ENCODE measurements around the gene PSMD9.
"Not testable (repeated sequence)": the region's sequence is repeated elsewhere in the genome, so short reads cannot be mapped to it uniquely, and the experiment has no call there.

PSMD9 gene

GRCh38 chr12:121874071-121874470 is 14.5 kb upstream of the PSMD9 start:
- no peak for DNase-seq

- DNase-seq: no peak
These were observed 13.0 kb upstream of the PSMD9 start for GRCh38 chr12:121875582-121875981.

DNA sequence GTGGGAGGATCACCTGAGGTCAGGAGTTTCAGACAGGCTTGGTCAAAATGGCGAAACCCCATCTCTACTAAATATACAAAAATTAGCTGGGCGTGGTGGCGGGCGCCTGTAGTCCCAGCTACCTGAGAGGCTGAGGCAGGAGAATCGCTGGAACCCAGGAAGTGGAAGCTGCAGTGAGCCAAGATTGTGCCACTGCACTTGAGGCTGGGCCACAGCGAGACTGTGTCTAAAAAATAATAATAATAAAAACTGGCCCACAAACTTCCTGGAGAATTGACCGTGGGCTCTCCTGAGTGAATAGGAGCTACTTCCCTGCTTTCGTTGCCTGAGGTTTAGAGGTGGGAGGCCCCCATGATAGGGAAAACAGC is 12.5 kb upstream of the PSMD9 start:
- not testable (repeated sequence) for DNase-seq

DNA sequence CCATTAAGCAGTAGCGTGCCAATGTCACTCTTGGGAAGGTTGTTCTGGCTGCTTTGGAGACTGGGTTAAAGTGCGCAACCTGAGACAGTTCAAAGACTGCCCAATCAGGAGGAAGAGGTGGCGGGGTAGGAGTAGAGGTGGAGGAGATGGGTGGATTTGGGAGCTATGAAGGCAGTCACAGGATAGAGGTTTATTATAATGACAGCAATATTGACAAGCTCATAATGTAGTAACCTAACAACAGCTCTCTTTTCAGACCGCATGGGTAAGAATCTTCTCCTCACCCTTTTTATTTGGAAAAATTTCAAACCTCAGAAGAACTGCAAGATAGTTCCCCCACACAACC is 5.3 kb upstream of the PSMD9 start:
- no peak for DNase-seq

DNA sequence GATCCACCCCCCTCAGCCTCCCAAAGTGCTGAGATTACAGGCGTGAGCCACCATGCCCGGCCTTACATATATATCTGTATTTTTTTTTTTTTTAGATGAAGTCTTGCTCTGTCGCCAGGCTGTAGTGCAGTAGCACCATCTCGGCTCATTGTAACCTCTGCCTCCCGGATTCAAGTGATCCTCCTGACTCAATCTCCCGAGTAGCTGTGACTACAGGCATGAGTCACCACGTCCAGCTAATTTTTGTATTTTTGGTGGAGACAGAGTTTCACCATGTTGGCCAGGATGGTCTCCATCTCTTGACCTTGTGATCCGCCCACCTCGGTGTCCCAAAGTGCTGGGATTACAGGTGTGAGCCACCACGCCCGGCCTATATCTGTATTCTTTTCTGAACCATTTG is 3.5 kb upstream of the PSMD9 start:
- DNase-seq: not testable (repeated sequence)

DNA sequence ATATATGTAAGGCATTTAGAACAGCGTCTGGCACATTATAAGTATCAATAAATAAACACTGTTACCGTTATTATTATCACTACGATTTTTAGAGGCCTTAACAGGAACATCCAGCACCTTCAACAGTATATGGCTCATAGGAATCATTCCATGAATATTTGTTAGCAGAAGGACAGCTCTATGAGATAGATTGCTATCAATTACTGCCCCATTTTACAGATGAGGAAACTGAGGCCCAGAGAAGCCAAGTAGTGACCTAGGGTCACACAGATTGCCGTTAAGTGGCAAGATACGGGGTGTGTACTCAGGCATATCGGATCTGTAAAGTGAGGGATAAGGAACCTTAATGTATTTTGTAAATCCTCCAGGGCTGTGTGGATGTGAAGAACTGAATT is 510 bp upstream of the PSMD9 start:
- DNase-seq: no peak

DNA sequence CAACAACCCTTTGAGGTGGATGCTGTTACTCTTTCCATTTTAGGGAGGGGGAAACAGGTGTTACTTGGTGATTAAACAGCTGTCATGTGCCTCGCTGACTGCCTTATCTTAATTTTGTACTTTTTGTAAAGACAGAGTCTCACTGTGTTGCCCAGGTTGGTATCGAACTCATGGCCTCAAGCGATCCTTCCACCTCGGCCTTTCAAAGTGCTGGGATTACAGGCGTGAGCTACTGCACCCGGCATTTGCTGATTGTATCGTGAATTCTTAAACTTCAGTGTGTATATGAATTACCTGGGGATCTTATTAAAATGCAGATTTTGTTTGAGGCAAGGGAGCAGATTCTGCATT is 659 bp downstream of the PSMD9 start:
- DNase-seq: no peak

DNA sequence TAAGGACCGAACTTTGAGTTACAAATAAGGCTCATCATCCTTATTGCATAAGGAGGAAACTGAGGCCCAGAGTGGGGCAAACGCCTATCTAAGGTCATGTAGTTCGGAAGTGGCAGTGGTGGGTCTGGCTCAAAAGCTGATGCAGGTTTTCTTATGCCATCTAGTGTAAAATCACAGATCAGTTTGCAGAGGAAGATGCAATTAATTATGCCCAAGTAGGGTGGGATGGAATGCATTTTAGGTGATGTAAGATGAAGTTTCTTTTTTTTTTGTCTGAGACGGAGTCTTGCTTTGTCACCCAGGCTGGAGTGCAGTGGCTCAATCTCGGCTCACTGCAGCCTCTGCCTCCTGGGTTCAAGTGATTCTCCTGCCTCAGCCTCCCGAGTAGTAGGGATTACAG is 1.1 kb downstream of the PSMD9 start:
- not testable (repeated sequence) for DNase-seq

DNA sequence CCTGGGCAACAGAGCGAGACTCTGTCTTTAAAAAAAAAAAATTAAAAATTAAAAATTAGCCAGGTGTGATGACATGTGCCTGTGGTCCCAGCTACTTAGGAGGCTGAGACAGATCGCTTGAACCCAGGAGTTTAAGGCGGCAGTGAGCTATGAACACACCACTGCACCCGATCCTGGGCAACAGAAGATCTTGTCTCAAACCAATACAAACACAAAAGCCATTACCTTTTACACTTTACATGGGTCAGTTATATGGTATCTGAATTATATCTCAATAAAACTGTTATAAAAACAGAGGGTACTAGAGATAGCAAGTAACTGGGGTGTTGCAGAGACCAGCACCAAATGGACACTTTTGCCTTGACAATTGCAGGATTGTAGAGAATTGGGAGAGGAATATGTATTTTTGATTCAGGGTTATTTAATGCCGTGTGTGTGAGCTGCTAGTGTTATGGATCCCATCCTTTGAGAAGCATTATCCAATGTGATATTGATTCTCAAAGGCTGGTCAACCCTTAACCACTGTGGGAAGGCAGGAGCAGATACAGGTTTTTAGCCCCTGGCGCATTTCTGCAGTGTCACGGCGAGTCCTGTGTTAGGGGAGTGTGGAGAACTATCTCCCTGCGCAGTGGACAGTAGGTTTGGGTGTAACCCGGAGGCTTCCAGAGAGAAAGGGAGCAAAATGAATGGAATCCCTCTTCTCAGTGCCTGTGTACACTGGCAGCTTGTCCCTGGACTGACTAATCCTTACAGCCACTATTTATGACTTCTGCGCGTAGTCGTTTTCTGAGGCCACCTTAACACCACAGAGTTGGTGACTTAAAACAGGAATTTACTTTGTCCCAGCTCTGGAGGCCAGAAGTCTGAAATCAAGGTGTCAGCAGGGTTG is 4.3 kb downstream of the PSMD9 start:
- no peak for DNase-seq

DNA sequence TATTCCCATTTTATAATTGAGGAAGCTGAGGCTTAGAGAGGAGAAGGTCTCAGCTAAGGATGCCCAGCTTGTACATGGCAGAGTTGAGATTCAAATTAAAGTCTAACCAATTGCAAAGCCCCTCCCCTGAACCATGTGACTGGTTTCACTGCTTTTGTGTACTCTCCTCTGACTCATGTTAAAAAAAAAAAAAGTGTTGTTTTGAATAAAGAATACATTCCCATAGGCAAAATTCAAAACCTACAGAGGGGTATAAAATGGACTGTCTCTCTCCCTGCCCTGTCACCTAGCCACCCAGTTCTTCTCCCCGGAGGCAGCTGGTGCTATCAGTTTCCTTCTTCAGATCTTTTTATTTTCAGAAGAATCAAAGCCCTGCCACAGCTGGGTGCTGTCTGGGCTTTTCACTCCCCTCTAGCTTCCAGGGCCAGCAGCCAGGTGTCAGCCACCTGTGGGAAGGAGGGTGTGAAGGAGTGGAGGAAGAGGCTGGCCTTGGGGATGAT is 5.4 kb downstream of the PSMD9 start:
- DNase-seq: peak; percentile 72

DNA sequence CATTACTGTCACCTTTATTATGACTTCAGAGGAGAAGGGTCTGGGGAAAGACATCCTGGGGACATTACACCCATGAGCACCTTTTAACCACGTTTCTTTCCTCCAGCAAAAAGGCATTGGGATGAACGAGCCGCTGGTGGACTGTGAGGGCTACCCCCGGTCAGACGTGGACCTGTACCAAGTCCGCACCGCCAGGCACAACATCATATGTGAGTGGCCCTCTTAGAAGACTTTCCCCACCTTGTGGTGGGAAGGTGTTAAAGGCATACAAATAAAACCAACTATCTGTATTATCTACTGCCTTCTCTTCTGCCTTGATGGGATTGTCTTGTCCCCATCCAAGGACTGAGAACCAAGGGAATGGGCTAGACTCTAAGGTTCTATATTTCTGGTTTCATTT is 6.0 kb downstream of the PSMD9 start:
- DNase-seq: peak; percentile 34

DNA sequence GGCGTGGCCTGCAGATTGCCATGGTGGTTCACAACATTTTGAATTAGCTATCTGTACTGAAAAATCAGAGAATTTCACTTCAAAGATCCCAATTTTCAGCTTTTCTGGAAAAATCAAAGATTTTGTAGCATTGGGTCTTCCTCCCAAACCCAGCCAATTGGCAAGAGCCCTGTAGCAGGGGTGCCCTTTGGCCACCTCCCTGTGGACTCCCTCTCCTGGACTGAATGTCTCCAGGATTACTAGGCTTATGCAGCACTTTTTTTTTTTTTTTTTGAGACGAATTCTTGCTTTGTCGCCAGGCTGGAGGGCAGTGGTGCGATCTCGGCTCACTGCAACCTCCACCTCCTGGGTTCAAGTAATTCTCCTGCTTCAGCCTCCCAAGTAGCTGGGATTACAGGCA is 9.7 kb downstream of the PSMD9 start:
- DNase-seq: no peak

- no peak for DNase-seq
These were observed 11.0 kb downstream of the PSMD9 start for GRCh38 chr12:121899590-121899989.

GRCh38 chr12:121903202-121903601 is 14.6 kb downstream of the PSMD9 start:
- no peak for DNase-seq

GRCh38 chr12:121905746-121906145 is 17.2 kb downstream of the PSMD9 start:
- no peak for DNase-seq

DNA sequence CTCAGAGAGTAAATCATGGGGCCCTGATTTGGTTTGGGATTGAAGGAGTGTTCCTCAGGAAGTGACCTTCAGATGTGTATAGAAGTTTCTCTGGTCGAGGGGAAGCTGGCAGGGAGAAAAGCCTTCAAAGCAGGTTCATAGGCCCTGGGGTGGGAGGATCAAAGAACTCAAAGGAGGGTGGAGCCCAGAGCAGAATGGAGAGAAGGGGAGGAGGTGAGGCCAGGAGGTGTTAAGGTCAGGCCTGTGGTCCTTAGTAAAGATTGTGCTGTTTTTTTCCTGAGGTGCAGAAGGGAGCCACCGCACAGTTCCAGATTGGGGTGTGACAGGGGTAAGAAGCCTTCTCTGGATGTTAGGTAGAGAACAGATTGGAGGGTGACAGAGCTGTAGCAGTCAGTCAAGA is 20.1 kb downstream of the PSMD9 start:
- DNase-seq: no peak

- no peak for DNase-seq
These were observed 23.4 kb downstream of the PSMD9 start for GRCh38 chr12:121911824-121912585.

DNA sequence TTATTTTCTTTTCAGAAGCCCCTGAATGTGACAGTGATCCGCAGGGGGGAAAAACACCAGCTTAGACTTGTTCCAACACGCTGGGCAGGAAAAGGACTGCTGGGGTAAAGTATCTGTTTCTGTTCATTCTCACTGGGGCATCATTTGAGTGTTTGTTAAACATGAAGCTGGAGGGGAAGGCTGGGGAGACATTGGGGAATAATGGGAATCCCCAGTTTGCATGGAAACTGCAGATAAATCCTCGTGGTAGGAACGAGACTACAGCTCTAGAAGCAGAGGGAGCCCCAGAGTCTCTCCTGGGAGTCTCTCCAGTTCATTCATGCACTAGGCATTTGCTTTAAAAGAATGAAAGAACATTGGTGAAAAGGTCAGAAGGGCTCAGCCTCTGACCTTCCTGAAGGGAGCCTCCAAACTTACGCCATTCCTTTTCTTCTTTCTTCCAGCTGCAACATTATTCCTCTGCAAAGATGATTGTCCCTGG is 27.3 kb downstream of the PSMD9 start:
- DNase-seq: peak; percentile 68

DNA sequence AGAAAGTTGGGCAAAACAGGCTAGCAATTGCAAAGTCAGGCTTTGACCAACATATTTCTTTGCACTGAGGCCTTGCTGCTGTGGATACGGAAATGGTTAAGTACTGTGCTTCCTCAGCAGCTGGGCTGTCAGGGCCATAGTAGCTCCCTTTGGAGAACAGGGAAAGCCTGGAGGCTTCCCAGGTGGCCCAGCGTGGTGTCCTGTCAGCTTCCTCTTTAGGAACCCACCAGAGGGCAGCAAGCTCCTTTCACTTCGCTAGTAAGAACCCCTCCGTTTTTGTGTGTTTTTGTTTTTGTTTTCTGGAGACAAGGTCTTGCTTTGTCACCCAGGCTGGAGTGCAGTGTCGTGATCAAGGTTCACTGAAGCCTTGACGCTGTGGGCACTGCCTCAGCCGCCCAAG is 28.1 kb downstream of the PSMD9 start:
- peak; percentile 2 for DNase-seq

- peak; percentile 97 for DNase-seq
These were observed 29.5 kb downstream of the PSMD9 start, which contains the start of gene CFAP251 for GRCh38 chr12:121917950-121918678. TSS of gene CFAP251 (plus strand) at chr12:121918592. CDS start at chr12:121921306, 2,714 bp downstream.

- DNase-seq: no peak
These were observed 30.1 kb downstream of the PSMD9 start for GRCh38 chr12:121918679-121919038.

- no peak for DNase-seq
These were observed 32.5 kb downstream of the PSMD9 start for GRCh38 chr12:121921066-121921465.

DNA sequence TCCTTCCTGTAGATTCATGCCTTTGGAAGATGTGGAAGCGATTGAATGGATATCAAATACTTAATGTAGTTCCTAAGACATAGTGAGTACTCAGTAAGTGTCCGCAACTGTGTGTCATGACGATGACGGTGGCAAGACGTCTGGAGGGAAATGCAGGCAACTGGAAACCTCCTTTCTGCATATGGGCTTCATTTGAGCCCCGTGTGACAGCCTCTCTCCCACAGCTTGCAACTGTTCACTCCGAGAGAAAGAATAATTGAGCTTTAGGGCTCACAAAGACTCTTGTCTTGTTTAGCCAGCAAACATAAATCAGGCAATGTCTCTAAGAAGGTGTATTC is 36.7 kb downstream of the PSMD9 start:
- DNase-seq: no peak
